Prostate gland (tissue), 2 donors: ENCODE data around the gene SLC34A3. TPM values are rescaled to one million over a fixed set of nuclear protein-coding genes. Genes with fewer than 3 reads are reported as not detected.

Source experiments
- DNase-seq: peaks from one replicate; pipeline ENCODE4 v3.0.0-alpha.2; 2019; ENCODE audit warnings: low spot score
- H3K27ac ChIP-seq, 2 donors: fragments of 200-600 bp; sonication (generic); 2 replicates each; pipeline ENCODE4 v1.5.1; 2017 to 2019
- H3K27me3 ChIP-seq: fragments of 200-600 bp; sonication (generic); replicated peaks from 2 replicates; pipeline ENCODE4 v1.5.1; 2019; ENCODE audit not compliant: insufficient read depth
- H3K36me3 ChIP-seq, 2 donors: fragments of 200-600 bp; sonication (generic); 1 replicate in 1 of 2; 2 replicates in 1 of 2; pipeline versions ENCODE4 v1.5.1 to v1.8.1; 2017 to 2019
- H3K4me1 ChIP-seq: fragments of 200-600 bp; sonication (generic); replicated peaks from 2 replicates; pipeline ENCODE4 v1.5.1; 2019
- H3K4me3 ChIP-seq, 2 donors: fragments of 200-600 bp; sonication (generic); 2 replicates each; pipeline ENCODE4 v1.5.1; 2017 to 2019
- H3K9me3 ChIP-seq: fragments of 200-600 bp; sonication (generic); 2 replicates; pipeline ENCODE4 v1.5.1; 2017
- POLR2A ChIP-seq: fragments of 450-650 bp; IDR thresholded peaks from one replicate; pipeline ENCODE4 v1.6.1; 2016; ENCODE audit warnings: antibody characterized with exemption, mild to moderate bottlenecking
- POLR2AphosphoS5 ChIP-seq: sonication (generic); formaldehyde crosslinking; IDR thresholded peaks from one replicate; pipeline ENCODE4 v1.6.1; 2017; ENCODE audit warnings: antibody characterized with exemption
- WGBS: methylation state at CpG from one replicate; pipeline ENCODE4 v1.1.5; 2018; 5-methylcytosine and 5-hydroxymethylcytosine counted together
- intact Hi-C: fragments of 100-400 bp; cut with DNase I; formaldehyde crosslinking; loops from one replicate; pipeline ENCODE4 v1.14.2; 2022
- total RNA-seq, 2 donors: library from RNA; depleted of rRNA; stranded (reverse); fragments of >200 nt; gene quantifications; one replicate each; pipeline ENCODE4 v1.1.0, GENCODE V29; 2016
- TF ChIP-seq, protein P1 (sequence below), 4 experiments: fragments of 200-600 bp in 2 of 4; fragments of 450-650 bp in 2 of 4; sonication (generic) in 2 of 4; IDR thresholded peaks; 1 replicate in 3 of 4; 2 replicates in 1 of 4; pipeline ENCODE4 v1.5.1; 2016 to 2019; ENCODE audit warnings: antibody characterized with exemption in 4 of 4, mild to moderate bottlenecking in 2 of 4, moderate library complexity in 2 of 4

The SLC34A3 gene
- total RNA-seq, 2 donors from 2014 or later = 0.57 TPM; not detected in 1

DNA sequence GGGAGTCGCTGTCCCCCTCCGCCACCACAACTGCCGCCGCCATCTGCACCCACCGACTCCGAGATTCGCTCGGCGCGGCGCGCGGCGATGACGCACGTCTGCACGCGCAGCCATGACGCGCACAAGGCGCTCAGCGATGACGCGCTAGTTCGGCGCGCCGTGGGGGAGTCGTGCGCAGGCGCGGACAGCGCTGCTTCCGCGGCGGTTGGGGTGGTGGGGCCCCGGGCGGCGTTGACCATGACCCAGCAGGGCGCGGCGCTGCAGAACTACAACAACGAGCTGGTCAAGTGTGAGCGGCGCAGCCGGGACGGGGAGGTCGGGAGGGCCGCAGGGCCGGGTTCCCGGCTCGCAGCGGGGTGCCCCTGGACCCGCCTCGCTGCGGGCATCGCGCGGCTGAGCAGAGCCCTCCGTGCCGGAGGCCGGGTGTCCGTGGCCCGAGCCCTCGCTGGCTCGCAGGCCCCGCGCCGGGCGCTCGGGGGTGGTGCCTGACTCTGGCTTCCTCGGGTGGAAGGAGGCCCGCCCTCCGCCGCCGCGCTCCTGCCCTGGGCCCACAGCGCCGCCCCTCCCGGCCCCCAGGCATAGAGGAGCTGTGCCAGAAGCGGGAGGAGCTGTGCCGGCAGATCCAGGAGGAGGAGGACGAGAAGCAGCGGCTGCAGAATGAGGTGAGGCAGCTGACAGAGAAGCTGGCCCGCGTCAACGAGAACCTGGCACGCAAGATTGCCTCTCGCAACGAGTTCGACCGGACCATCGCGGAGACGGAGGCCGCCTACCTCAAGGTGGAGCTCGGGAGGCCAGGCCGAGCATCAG, 42.0 kb upstream of the SLC34A3 start, which contains the start of the genes ANAPC2 and SSNA1:
Gene ANAPC2 (minus strand): TSS at position 71 of the 807 bp plus-strand sequence. CDS start 28 bp downstream, at position 43.
Gene SSNA1 (plus strand): TSS at position 187 of the 807 bp plus-strand sequence. CDS start 51 bp downstream, at position 238.
- TF ChIP-seq, protein P1, sequence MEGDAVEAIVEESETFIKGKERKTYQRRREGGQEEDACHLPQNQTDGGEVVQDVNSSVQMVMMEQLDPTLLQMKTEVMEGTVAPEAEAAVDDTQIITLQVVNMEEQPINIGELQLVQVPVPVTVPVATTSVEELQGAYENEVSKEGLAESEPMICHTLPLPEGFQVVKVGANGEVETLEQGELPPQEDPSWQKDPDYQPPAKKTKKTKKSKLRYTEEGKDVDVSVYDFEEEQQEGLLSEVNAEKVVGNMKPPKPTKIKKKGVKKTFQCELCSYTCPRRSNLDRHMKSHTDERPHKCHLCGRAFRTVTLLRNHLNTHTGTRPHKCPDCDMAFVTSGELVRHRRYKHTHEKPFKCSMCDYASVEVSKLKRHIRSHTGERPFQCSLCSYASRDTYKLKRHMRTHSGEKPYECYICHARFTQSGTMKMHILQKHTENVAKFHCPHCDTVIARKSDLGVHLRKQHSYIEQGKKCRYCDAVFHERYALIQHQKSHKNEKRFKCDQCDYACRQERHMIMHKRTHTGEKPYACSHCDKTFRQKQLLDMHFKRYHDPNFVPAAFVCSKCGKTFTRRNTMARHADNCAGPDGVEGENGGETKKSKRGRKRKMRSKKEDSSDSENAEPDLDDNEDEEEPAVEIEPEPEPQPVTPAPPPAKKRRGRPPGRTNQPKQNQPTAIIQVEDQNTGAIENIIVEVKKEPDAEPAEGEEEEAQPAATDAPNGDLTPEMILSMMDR (IDR thresholded peaks at IDR 0.05) = peak in 2 of 4 experiments; percentile 50 to 57
- TF ChIP-seq POLR2A = peak; percentile 80
- TF ChIP-seq POLR2AphosphoS5 = peak; percentile 98
- intact Hi-C loops = no loop called here
- no peaks in the 10 kb centered on the region for H3K9me3 ChIP-seq
- peaks cover 27% of the 10 kb centered on the region for H3K4me1 ChIP-seq
- peak; percentile 85 for DNase-seq
- peaks cover 3% of the 10 kb centered on the region in 2 donors for H3K36me3 ChIP-seq
- H3K27me3 ChIP-seq = no peaks in the 10 kb centered on the region
- H3K4me3 ChIP-seq = peak within 1 kb of the TSS; percentile 73 to 97
- WGBS = under 1% methylated on average over 84 of the region's 98 CpGs
- peak within 1 kb of the TSS; percentile 77 to 94 for H3K27ac ChIP-seq

DNA sequence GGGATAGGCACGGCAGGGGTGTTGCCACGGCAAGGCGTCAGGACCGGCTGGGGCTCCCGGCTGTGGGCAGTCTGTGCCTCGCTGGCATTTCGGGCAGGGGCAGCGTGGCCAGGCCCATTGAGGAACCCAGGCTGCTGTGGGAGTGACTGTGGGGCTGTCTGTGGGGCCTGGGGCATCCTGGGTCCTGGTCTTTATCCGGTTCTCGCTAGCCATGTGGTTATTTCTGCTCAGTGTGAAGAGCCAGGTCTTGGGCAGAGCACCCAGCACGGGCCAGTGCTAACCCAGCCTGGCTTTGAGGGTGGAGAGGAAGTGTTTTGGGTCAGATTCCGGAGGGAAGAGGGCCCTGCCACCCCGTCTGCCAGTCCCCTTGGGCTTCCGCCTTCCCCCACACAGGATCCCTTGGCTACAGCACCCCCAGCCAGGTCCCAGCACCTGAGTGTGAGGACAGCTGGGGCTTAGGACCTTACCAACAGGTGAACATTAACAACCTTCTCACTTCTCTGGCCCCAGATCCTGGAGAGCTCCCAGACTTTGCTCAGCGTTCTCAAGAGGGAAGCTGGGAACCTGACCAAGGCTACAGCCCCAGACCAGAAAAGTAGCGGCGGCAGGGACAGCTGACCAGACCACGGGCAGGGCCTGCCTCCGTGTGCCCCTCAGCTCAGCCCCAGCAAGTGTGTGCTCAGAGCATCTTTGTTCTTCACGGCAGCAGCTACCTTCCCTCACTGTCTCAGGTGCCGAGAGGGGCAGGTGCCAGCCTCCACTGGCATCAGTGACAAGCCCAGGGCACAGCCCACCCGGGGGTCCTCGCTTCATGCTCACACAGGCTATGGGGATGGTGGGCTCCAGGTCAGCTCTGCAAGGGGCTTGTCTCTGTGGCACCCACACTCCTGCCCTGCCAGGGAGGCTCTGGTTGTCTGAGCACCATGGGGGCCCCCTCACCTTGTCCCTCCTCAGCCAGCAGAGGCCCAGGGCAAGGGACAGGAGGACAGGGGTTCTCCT, 41.1 kb upstream of the SLC34A3 start:
- Histone ChIP-seq H3K27ac (peak overlapping the region; percentile 77 to 94), H3K27me3 (no peaks in the 10 kb centered on the region), H3K4me3 (peak overlapping the region; percentile 73 to 97), H3K4me1 (peaks cover 28% of the 10 kb centered on the region), H3K9me3 (no peaks in the 10 kb centered on the region), H3K36me3 (peaks cover 0 to 3% of the 10 kb centered on the region in 2 donors)
- TF ChIP-seq POLR2AphosphoS5 (no peak), POLR2A (no peak)
- TF ChIP-seq, protein P1 (IDR thresholded peaks at IDR 0.05) = peak in 1 of 4 experiments; percentile 21
- intact Hi-C loops = no loop called here
- 34% methylated on average over 23 of the region's 23 CpGs for WGBS
- no peak for DNase-seq

DNA sequence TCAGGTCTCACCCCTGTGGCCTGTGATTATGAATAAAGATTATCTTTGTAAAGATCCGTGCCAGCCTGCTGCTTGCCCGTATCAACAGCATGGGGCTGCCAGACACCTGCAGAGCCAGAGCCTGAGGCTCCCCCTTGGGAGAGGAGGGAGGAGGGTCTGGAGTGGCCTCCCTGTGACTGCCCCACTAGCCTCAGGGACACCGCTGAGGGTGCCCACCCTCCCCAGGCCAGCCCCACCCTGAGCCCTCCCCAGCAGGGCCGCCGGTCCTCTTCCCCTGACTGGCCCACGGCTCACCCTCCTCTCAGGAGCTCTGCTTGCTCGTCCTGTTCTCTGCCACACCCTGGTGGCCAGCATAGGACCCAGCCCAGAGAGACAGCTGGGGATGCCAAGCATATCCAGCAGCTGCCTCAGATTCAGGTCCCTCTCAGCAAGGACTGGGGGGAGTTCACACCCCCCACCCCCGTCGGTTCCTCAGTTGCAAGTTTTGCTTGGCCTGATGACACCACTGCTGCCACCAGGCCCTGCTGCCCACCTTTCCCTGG, 40.3 kb upstream of the SLC34A3 start:
- H3K27ac ChIP-seq = peak overlapping the region; percentile 77 to 94
- intact Hi-C loops = no loop called here
- no peak overlapping the region for H3K4me3 ChIP-seq
- DNase-seq = no peak
- H3K27me3 ChIP-seq = no peaks in the 10 kb centered on the region
- TF ChIP-seq, protein P1 (IDR thresholded peaks at IDR 0.05) = peak in 1 of 4 experiments; percentile 34
- no peak for TF ChIP-seq POLR2AphosphoS5
- H3K9me3 ChIP-seq = no peaks in the 10 kb centered on the region
- peaks cover 35% of the 10 kb centered on the region for H3K4me1 ChIP-seq
- 66% methylated on average over 9 of the region's 9 CpGs for WGBS
- H3K36me3 ChIP-seq = peaks cover 0 to 3% of the 10 kb centered on the region in 2 donors

DNA sequence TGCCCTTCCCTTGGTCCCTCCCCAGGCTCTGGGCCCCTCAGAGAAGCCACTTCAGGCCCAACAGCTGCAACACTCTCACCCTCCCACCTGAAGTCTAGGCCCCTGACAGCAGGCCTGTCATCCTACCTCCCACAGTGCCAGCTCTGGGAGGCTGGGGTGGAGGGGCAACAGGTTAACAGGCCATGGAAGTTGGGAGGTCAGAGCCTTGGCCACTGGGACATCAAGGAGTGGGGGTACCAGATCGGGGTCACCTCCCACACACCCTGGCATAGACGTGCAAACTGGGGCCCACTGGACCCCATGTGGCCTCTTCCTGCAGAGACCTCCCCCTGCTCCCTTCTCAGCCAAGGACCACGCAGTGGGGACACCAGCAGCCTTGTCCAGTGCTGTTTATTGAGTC, 39.5 kb upstream of the SLC34A3 start:
- TF ChIP-seq POLR2AphosphoS5 (no peak), POLR2A (no peak)
- TF ChIP-seq, protein P1 (IDR thresholded peaks at IDR 0.05) = no peak
- H3K36me3 ChIP-seq = peaks cover 0 to 3% of the 10 kb centered on the region in 2 donors
- H3K9me3 ChIP-seq = no peaks in the 10 kb centered on the region
- no peak for DNase-seq
- H3K4me3 ChIP-seq = no peak overlapping the region
- peaks cover 38% of the 10 kb centered on the region for H3K4me1 ChIP-seq
- peak overlapping the region in 1 of 2 donors; percentile 2 for H3K27ac ChIP-seq
- H3K27me3 ChIP-seq = no peaks in the 10 kb centered on the region
- WGBS = 74% methylated on average over 3 of the region's 3 CpGs
- intact Hi-C loops = no loop called here
